GM18498 (cell line): ENCODE results near the gene PDS5A.
"Not testable (repeated sequence)": the region's sequence is repeated elsewhere in the genome, so short reads cannot be mapped to it uniquely, and the experiment has no call there.

Source experiments
- ATAC-seq: cut with Tn5 transposase; IDR thresholded peaks from one replicate; pipeline ENCODE4 v1.9.1; 2021; ENCODE audit warnings: mild to moderate bottlenecking, moderate library complexity; ENCODE audit not compliant: unreplicated experiment

The PDS5A gene

GRCh38 chr4:39977489-39978377 lies at the start of gene PDS5A:
TSS of gene PDS5A (minus strand) at chr4:39977911. CDS start at chr4:39976577, 1,334 bp downstream.
- ATAC-seq, result peak; percentile 83

GRCh38 chr4:40024049-40024448 lies 46.3 kb upstream of the PDS5A start:
- not testable (repeated sequence) for ATAC-seq

GRCh38 chr4:40021116-40021515 lies 43.4 kb upstream of the PDS5A start:
- not testable (repeated sequence) for ATAC-seq

- ATAC-seq, result no peak
Measured at GRCh38 chr4:40020221-40020620, 42.5 kb upstream of the PDS5A start.

- no peak for ATAC-seq
Measured at GRCh38 chr4:40016007-40016406, 38.3 kb upstream of the PDS5A start.

- ATAC-seq, result no peak
Measured at GRCh38 chr4:40003986-40004385, 26.3 kb upstream of the PDS5A start.

- ATAC-seq, result no peak
Measured at GRCh38 chr4:40000711-40001110, 23.0 kb upstream of the PDS5A start.

- no peak for ATAC-seq
Measured at GRCh38 chr4:39998659-39999345, 21.1 kb upstream of the PDS5A start.

- ATAC-seq, result no peak
Measured at GRCh38 chr4:39996811-39997210, 19.1 kb upstream of the PDS5A start.

- ATAC-seq, result no peak
Measured at GRCh38 chr4:39994406-39994805, 16.7 kb upstream of the PDS5A start.

GRCh38 chr4:39989381-39989780 lies 11.7 kb upstream of the PDS5A start:
- ATAC-seq, result not testable (repeated sequence)

GRCh38 chr4:39987485-39987884 lies 9.8 kb upstream of the PDS5A start:
- ATAC-seq, result no peak

- ATAC-seq, result no peak
Measured at GRCh38 chr4:39978904-39979303, 1.2 kb upstream of the PDS5A start.

- no peak for ATAC-seq
Measured at GRCh38 chr4:39978378-39978775, 666 bp upstream of the PDS5A start.

- ATAC-seq, result peak; percentile 34
Measured at GRCh38 chr4:39976945-39977488, 694 bp downstream of the PDS5A start.

GRCh38 chr4:39976141-39976944 lies 1.4 kb downstream of the PDS5A start:
- peak; percentile 37 for ATAC-seq

GRCh38 chr4:39975488-39976089 lies 2.1 kb downstream of the PDS5A start:
- no peak for ATAC-seq

- ATAC-seq, result not testable (repeated sequence)
Measured at GRCh38 chr4:39973052-39973451, 4.7 kb downstream of the PDS5A start.

- peak; percentile 70 for ATAC-seq
Measured at GRCh38 chr4:39970671-39971640, 6.8 kb downstream of the PDS5A start.
